ENCODE data around the gene SLC15A1. TPM values are rescaled to one million over a fixed set of nuclear protein-coding genes. Genes with fewer than 3 reads are reported as not detected.

SLC15A1 gene
- total RNA-seq = not detected

GRCh38 chr13:98752467-98753290 lies at the start of gene SLC15A1:
TSS of gene SLC15A1 (minus strand) at chr13:98752672. CDS start at chr13:98752598, 74 bp downstream.
- no peak for DNase-seq

GRCh38 chr13:98801626-98802418 lies 49.4 kb upstream of the SLC15A1 start:
- DNase-seq = no peak

GRCh38 chr13:98800078-98800477 lies 47.6 kb upstream of the SLC15A1 start:
- no peak for DNase-seq

GRCh38 chr13:98798849-98799645 lies 46.6 kb upstream of the SLC15A1 start:
- no peak for DNase-seq

GRCh38 chr13:98797456-98797855 lies 45.0 kb upstream of the SLC15A1 start:
- DNase-seq = no peak

GRCh38 chr13:98796798-98797197 lies 44.3 kb upstream of the SLC15A1 start:
- no peak for DNase-seq

GRCh38 chr13:98796191-98796590 lies 43.7 kb upstream of the SLC15A1 start:
- DNase-seq = no peak

- DNase-seq = no peak
Observed at GRCh38 chr13:98795220-98795619, 42.7 kb upstream of the SLC15A1 start.

GRCh38 chr13:98794498-98794897 lies 42.0 kb upstream of the SLC15A1 start:
- DNase-seq = no peak

GRCh38 chr13:98792785-98793495 lies 40.5 kb upstream of the SLC15A1 start:
- DNase-seq = no peak

GRCh38 chr13:98792321-98792720 lies 39.8 kb upstream of the SLC15A1 start:
- no peak for DNase-seq

GRCh38 chr13:98791611-98792010 lies 39.1 kb upstream of the SLC15A1 start:
- DNase-seq = no peak

- DNase-seq = no peak
Observed at GRCh38 chr13:98787996-98788395, 35.5 kb upstream of the SLC15A1 start.

- no peak for DNase-seq
Observed at GRCh38 chr13:98787173-98787572, 34.7 kb upstream of the SLC15A1 start.

GRCh38 chr13:98786023-98786422 lies 33.6 kb upstream of the SLC15A1 start:
- DNase-seq = no peak

GRCh38 chr13:98785405-98785804 lies 32.9 kb upstream of the SLC15A1 start:
- no peak for DNase-seq

GRCh38 chr13:98784666-98785065 lies 32.2 kb upstream of the SLC15A1 start:
- DNase-seq = no peak

- no peak for DNase-seq
Observed at GRCh38 chr13:98783856-98784478, 31.5 kb upstream of the SLC15A1 start.

- no peak for DNase-seq
Observed at GRCh38 chr13:98782654-98783053, 30.2 kb upstream of the SLC15A1 start.

- DNase-seq = no peak
Observed at GRCh38 chr13:98781905-98782304, 29.4 kb upstream of the SLC15A1 start.

- no peak for DNase-seq
Observed at GRCh38 chr13:98781470-98781869, 29.0 kb upstream of the SLC15A1 start.

- no peak for DNase-seq
Observed at GRCh38 chr13:98781045-98781444, 28.6 kb upstream of the SLC15A1 start.

Measured in effector CD4-positive, alpha-beta T cell (primary cell).